H1 (cell line): ENCODE data around the gene WDR37. TPM values are rescaled to one million over a fixed set of nuclear protein-coding genes. Genes with fewer than 3 reads are reported as not detected.
"Not testable (repeated sequence)": the region's sequence is repeated elsewhere in the genome, so short reads cannot be mapped to it uniquely, and the experiment has no call there.

ENCODE experiments used
- CTCF ChIA-PET: fragments of 300-600 bp; sonication (Branson Sonifier 250); formaldehyde crosslinking; loops from one replicate; lab custom pipeline; 2021; ENCODE audit not compliant: partially characterized antibody; lab: Charles Lee
- POLR2A ChIA-PET: fragments of 300-600 bp; sonication (Branson Sonifier 250); formaldehyde crosslinking; loops from one replicate; lab custom pipeline; 2021; ENCODE audit warnings: inconsistent platforms; ENCODE audit not compliant: partially characterized antibody; lab: Charles Lee
- DNase-seq, 2 experiments: peaks; one replicate each; pipeline versions ENCODE4 v3.0.0 to v3.0.0-alpha.2; 2010 to 2022; ENCODE audit warnings: low spot score in 2 of 2, low read depth in 1 of 2, mixed read lengths in 1 of 2
- FAIRE-seq: peaks from 2 replicates; lab custom pipeline; 2011; peaks lifted over from hg19 to GRCh38; lab: Jason Lieb, UNC
- H2AFZ ChIP-seq: 2 replicates; pipeline ENCODE4 v1.8.1; 2012; ENCODE audit warnings: low read length, inconsistent platforms
- H2AK5ac ChIP-seq: 2 replicates; pipeline ENCODE4 v1.6.1; 2013; ENCODE audit warnings: low read depth, low read length
- H2BK120ac ChIP-seq: replicated peaks from 2 replicates; pipeline ENCODE3; 2013; ENCODE audit warnings: low read depth, low read length, inconsistent platforms
- H2BK12ac ChIP-seq: 2 replicates; pipeline ENCODE4 v1.6.1; 2013; ENCODE audit warnings: low read depth, low read length
- H2BK15ac ChIP-seq: 2 replicates; pipeline ENCODE4 v1.6.1; 2013; ENCODE audit warnings: low read length
- H2BK20ac ChIP-seq: 2 replicates; pipeline ENCODE4 v1.6.1; 2013; ENCODE audit warnings: low read length
- H2BK5ac ChIP-seq: 2 replicates; pipeline ENCODE4 v1.6.1; 2013; ENCODE audit warnings: low read depth, low read length
- H3K14ac ChIP-seq: 2 replicates; pipeline ENCODE4 v1.6.1; 2013; ENCODE audit warnings: inconsistent platforms; ENCODE audit not compliant: insufficient read length
- H3K18ac ChIP-seq: 2 replicates; pipeline ENCODE4 v1.6.1; 2013; ENCODE audit warnings: low read length; ENCODE audit errors: extremely low read depth
- H3K23ac ChIP-seq: 2 replicates; pipeline ENCODE4 v1.6.1; 2013; ENCODE audit warnings: inconsistent platforms; ENCODE audit not compliant: insufficient read length
- H3K23me2 ChIP-seq: 2 replicates; pipeline ENCODE4 v1.6.1; 2013; ENCODE audit warnings: low read depth, low read length
- H3K27ac ChIP-seq: 2 replicates; pipeline ENCODE4 v1.6.1; 2011; ENCODE audit warnings: low read depth, low read length, inconsistent platforms
- H3K27me3 ChIP-seq, 4 experiments: replicated peaks in 1 of 4; 1 replicate in 1 of 4; 2 replicates in 3 of 4; pipeline versions ENCODE4 v1.6.1 to v1.8.1; 2011 to 2013; ENCODE audit warnings: low read length in 3 of 4, mild to moderate bottlenecking in 3 of 4, inconsistent platforms in 2 of 4, mixed read lengths in 2 of 4, moderate library complexity in 1 of 4; ENCODE audit not compliant: control insufficient read depth in 3 of 4, insufficient read depth in 3 of 4; ENCODE audit errors: extremely low read depth in 1 of 4
- H3K36me3 ChIP-seq, 4 experiments: 2 replicates each; pipeline versions ENCODE4 v1.6.1 to v1.8.1; 2011 to 2013; ENCODE audit warnings: mild to moderate bottlenecking in 4 of 4, low read length in 3 of 4, moderate library complexity in 2 of 4, control low read depth in 1 of 4, inconsistent platforms in 1 of 4; ENCODE audit not compliant: insufficient read depth in 4 of 4, control insufficient read depth in 2 of 4
- H3K4ac ChIP-seq: replicated peaks from 2 replicates; pipeline ENCODE3; 2013; ENCODE audit warnings: low read length, low read depth, mixed read lengths, inconsistent platforms; ENCODE audit not compliant: insufficient read length
- H3K4me1 ChIP-seq, 4 experiments: replicated peaks in 1 of 4; 1 replicate in 1 of 4; 2 replicates in 3 of 4; pipeline versions ENCODE4 v1.6.1 to v1.8.1; 2011 to 2013; ENCODE audit warnings: low read length in 3 of 4, inconsistent platforms in 2 of 4, mixed read lengths in 1 of 4; ENCODE audit not compliant: insufficient read depth in 4 of 4, control insufficient read depth in 3 of 4
- H3K4me2 ChIP-seq, 2 experiments: 2 replicates each; pipeline versions ENCODE4 v1.6.1 to v1.8.1; 2011 to 2013; ENCODE audit warnings: low read depth in 2 of 2, low read length in 2 of 2, control low read depth in 1 of 2, inconsistent platforms in 1 of 2, mild to moderate bottlenecking in 1 of 2; ENCODE audit not compliant: insufficient read depth in 1 of 2
- H3K4me3 ChIP-seq, 4 experiments: fragments of 200-600, 300-600 bp in 1 of 4; sonication (generic), shearing (Covaris generic), sonication (Bioruptor Twin) in 1 of 4; 2 replicates each; pipeline versions ENCODE4 v1.5.1 to v1.8.1; 2011 to 2016; ENCODE audit warnings: low read length in 4 of 4, low read depth in 3 of 4, control low read depth in 2 of 4, inconsistent platforms in 2 of 4, mild to moderate bottlenecking in 2 of 4, mixed read lengths in 1 of 4, moderate library complexity in 1 of 4; ENCODE audit not compliant: insufficient read depth in 2 of 4; ENCODE audit errors: extremely low read depth in 1 of 4
- H3K56ac ChIP-seq: replicated peaks from 2 replicates; pipeline ENCODE3; 2013; ENCODE audit warnings: low read depth, mild to moderate bottlenecking, mixed read lengths, low read length, inconsistent platforms; ENCODE audit not compliant: insufficient read length
- H3K79me1 ChIP-seq: 2 replicates; pipeline ENCODE4 v1.6.1; 2013; ENCODE audit warnings: low read depth, low read length, control low read depth
- H3K79me2 ChIP-seq, 2 experiments: 2 replicates each; pipeline versions ENCODE4 v1.6.1 to v1.8.1; 2012 to 2013; ENCODE audit warnings: low read length in 2 of 2, mild to moderate bottlenecking in 2 of 2, inconsistent platforms in 1 of 2; ENCODE audit not compliant: insufficient read depth in 2 of 2, control insufficient read depth in 1 of 2
- H3K9ac ChIP-seq, 4 experiments: replicated peaks in 1 of 4; 1 replicate in 1 of 4; 2 replicates in 3 of 4; pipeline versions ENCODE4 v1.6.1 to v1.8.1; 2011 to 2013; ENCODE audit warnings: low read depth in 3 of 4, low read length in 3 of 4, control low read depth in 2 of 4, mild to moderate bottlenecking in 2 of 4, moderate library complexity in 2 of 4, inconsistent platforms in 1 of 4; ENCODE audit errors: extremely low read depth in 1 of 4
- H3K9me3 ChIP-seq, 2 experiments: 2 replicates each; pipeline versions ENCODE4 v1.6.1 to v1.8.1; 2012 to 2013; ENCODE audit warnings: mild to moderate bottlenecking in 2 of 2, moderate library complexity in 2 of 2, control low read depth in 1 of 2, inconsistent platforms in 1 of 2, low read depth in 1 of 2, low read length in 1 of 2, mixed read lengths in 1 of 2; ENCODE audit not compliant: insufficient read depth in 2 of 2
- H4K20me1 ChIP-seq, 2 experiments: replicated peaks in 1 of 2; 2 replicates each; pipeline versions ENCODE3 to v1.8.1; 2011 to 2013; ENCODE audit warnings: inconsistent platforms in 2 of 2, low read length in 2 of 2, mild to moderate bottlenecking in 1 of 2; ENCODE audit not compliant: insufficient read depth in 2 of 2, control insufficient read depth in 1 of 2
- H4K5ac ChIP-seq: 2 replicates; pipeline ENCODE4 v1.6.1; 2013; ENCODE audit warnings: low read length, low read depth, mixed read lengths, inconsistent platforms; ENCODE audit not compliant: insufficient read length
- H4K8ac ChIP-seq: 2 replicates; pipeline ENCODE4 v1.8.0; 2013; ENCODE audit warnings: mild to moderate bottlenecking, moderate library complexity, low read length, inconsistent platforms; ENCODE audit not compliant: insufficient read depth; ENCODE audit errors: extremely low read depth
- H4K91ac ChIP-seq: replicated peaks from 2 replicates; pipeline ENCODE3; 2013; ENCODE audit warnings: low read length, mixed read lengths, inconsistent platforms; ENCODE audit not compliant: insufficient read length
- BCL11A ChIP-seq, 2 experiments: IDR thresholded peaks; one replicate each; pipeline ENCODE4 v1.6.1; 2011; ENCODE audit warnings: low read depth in 2 of 2, low read length in 2 of 2, mild to moderate bottlenecking in 2 of 2
- SRF ChIP-seq: IDR thresholded peaks from 2 replicates; pipeline ENCODE4 v1.6.1; 2011; ENCODE audit warnings: mild to moderate bottlenecking, low read depth, low read length, moderate library complexity
- TAF1 ChIP-seq: IDR thresholded peaks from 2 replicates; pipeline ENCODE4 v1.6.1; 2011; ENCODE audit warnings: mild to moderate bottlenecking, low read depth, low read length
- TEAD4 ChIP-seq: IDR thresholded peaks from 2 replicates; pipeline ENCODE4 v1.6.1; 2012; ENCODE audit warnings: low read depth, low read length, inconsistent platforms, mixed read lengths
- WGBS, 2 experiments: shearing (Covaris generic) in 1 of 2; methylation state at CpG; one replicate each; pipeline versions ENCODE4 v1.1.6 to v1.1.7; 2013 to 2015; ENCODE audit warnings: low lambda C conversion rate in 2 of 2, mixed read lengths in 2 of 2, inconsistent platforms in 1 of 2, low coverage in 1 of 2, missing lambda C conversion rate in 1 of 2; ENCODE audit not compliant: insufficient replicate concordance in 2 of 2, insufficient coverage in 1 of 2, insufficient read length in 1 of 2; ENCODE audit errors: extremely low coverage in 1 of 2, missing lambda C conversion rate in 1 of 2; 5-methylcytosine and 5-hydroxymethylcytosine counted together
- polyA plus RNA-seq, 7 experiments: library from polyadenylated mRNA; depleted of rRNA in 3 of 7; stranded (reverse) in 5 of 7; unstranded in 2 of 7; fragments of >200 nt in 5 of 7; fragments of 200-250 nt in 2 of 7; gene quantifications; 1 replicate in 5 of 7; 2 replicates in 1 of 7; 4 replicates in 1 of 7; pipeline versions ENCODE4 v1.2.1 to v1.2.3, GENCODE V29; 2011 to 2013; ENCODE audit warnings: missing spikeins in 2 of 7, mixed read lengths in 2 of 7
- total RNA-seq: library from RNA; stranded (reverse); fragmentation: NEBNext Ultra II Directional; extraction: Animal tissue kit (Norgen Biotek cat#: 25700); gene quantifications from 2 replicates; pipeline ENCODE4 v1.2.1, GENCODE V29; 2021

WDR37 gene
- total and polyA plus RNA-seq, 2 of the 8 experiments (the other 6 are each of a cell fraction or from before 2014, with no cell fraction given): 9.6 to 12.0 TPM

- TF ChIP-seq SRF: no peak
- TF ChIP-seq TEAD4: no peak
- no peak for TF ChIP-seq TAF1
- TF ChIP-seq BCL11A (IDR thresholded peaks at IDR 0.05; ENCODE audit: low read depth in 2 of 2, low read length in 2 of 2): no peak
These were observed 47.1 kb upstream of the WDR37 start (continued) for GRCh38 chr10:1009071-1009494.

- H3K9ac ChIP-seq, H2BK120ac ChIP-seq, H3K18ac ChIP-seq, H3K4me2 ChIP-seq, H3K4me3 ChIP-seq, H3K56ac ChIP-seq, H3K14ac ChIP-seq, H3K27me3 ChIP-seq, H2BK15ac ChIP-seq, H3K27ac ChIP-seq, H3K23ac ChIP-seq, H4K5ac ChIP-seq, H3K79me1 ChIP-seq, H2AK5ac ChIP-seq, H4K91ac ChIP-seq, H3K4ac ChIP-seq, FAIRE-seq, H3K4me1 ChIP-seq, H2BK5ac ChIP-seq, H2AFZ ChIP-seq, CTCF ChIA-PET, H3K23me2 ChIP-seq, H3K9me3 ChIP-seq, DNase-seq, H2BK20ac ChIP-seq, H2BK12ac ChIP-seq, H3K79me2 ChIP-seq, H4K8ac ChIP-seq: not testable (repeated sequence)
- peaks cover 0 to 12% of the 10 kb centered on the region in 2 experiments for H4K20me1 ChIP-seq
- peaks cover 60 to 94% (median 82%) of the 10 kb centered on the region in 4 experiments for H3K36me3 ChIP-seq
- POLR2A ChIA-PET: interaction anchor here (1.0 to 1.6 kb wide), 2 partner anchors 28 to 39 kb away, joined by 3 to 6 read pairs; partner anchors contain the start of gene IDI1
- WGBS, 2 experiments: 79% methylated on average over 7 of the region's 8 CpGs; no CpG with 5 or more reads in 1 of the 2 experiments
These were observed 46.2 kb upstream of the WDR37 start for GRCh38 chr10:1009947-1010346.
